HepG2 (cell line): ENCODE results near the gene NEURL1B. TPM values are rescaled to one million over a fixed set of nuclear protein-coding genes. Genes with fewer than 3 reads are reported as not detected.

Source experiments
- ATAC-seq: fragments of 200-7000 bp; cut with Tn5 transposase; 3 replicates; pipeline ENCODE4 v1.9.1; 2020; ENCODE audit warnings: mild to moderate bottlenecking, moderate library complexity
- BruUV-seq: library from RNA; stranded (reverse); fragments of 400-500 nt; replicated peaks from 2 replicates; lab custom pipeline; 2021; lab: Mats Ljungman, UMichigan
- CTCF ChIA-PET: fragments of 300-600 bp; formaldehyde crosslinking; extraction: SDS; loops from one replicate; lab custom pipeline; 2021; ENCODE audit warnings: low total read pairs, inconsistent platforms, low intra/inter-chr PET ratio; lab: Yijun Ruan, JAX
- POLR2A ChIA-PET: fragments of 350-600 bp; sonication (Branson Sonifier 250); formaldehyde crosslinking; loops from one replicate; lab custom pipeline; 2020; ENCODE audit warnings: antibody characterized with exemption, inconsistent platforms; lab: Yijun Ruan, JAX
- DNase-seq: peaks from one replicate; pipeline ENCODE4 v3.0.0-alpha.2; 2015; ENCODE audit warnings: low spot score
- FAIRE-seq: peaks from 3 replicates; lab custom pipeline; 2011; peaks lifted over from hg19 to GRCh38; lab: Jason Lieb, UNC
- H2AFZ ChIP-seq: one replicate; pipeline ENCODE4 v1.6.1; 2011; ENCODE audit warnings: low read length, inconsistent platforms
- H3K27ac ChIP-seq: fragments of 300-600 bp; 3 replicates; pipeline ENCODE4 v1.8.0; 2011; ENCODE audit warnings: mixed run types, mild to moderate bottlenecking, mixed read lengths, low read length, inconsistent platforms; ENCODE audit not compliant: insufficient read depth; ENCODE audit errors: extremely low read length
- H3K27me3 ChIP-seq, 2 experiments: fragments of 200-600 bp in 1 of 2; 2 replicates in 1 of 2; 3 replicates in 1 of 2; pipeline versions ENCODE4 v1.6.0 to v1.8.0; 2011; ENCODE audit warnings: low read length in 2 of 2, mild to moderate bottlenecking in 2 of 2, moderate library complexity in 2 of 2, inconsistent platforms in 1 of 2; ENCODE audit not compliant: insufficient read depth in 2 of 2, control insufficient read depth in 1 of 2
- H3K36me3 ChIP-seq, 2 experiments: fragments of 200-600 bp in 1 of 2; replicated peaks in 1 of 2; 2 replicates in 1 of 2; 3 replicates in 1 of 2; pipeline versions ENCODE4 v1.5.1 to v1.8.0; 2011; ENCODE audit warnings: low read length in 2 of 2, inconsistent platforms in 1 of 2; ENCODE audit not compliant: insufficient read depth in 2 of 2, control insufficient read depth in 1 of 2
- H3K4me1 ChIP-seq: 2 replicates; pipeline ENCODE4 v1.5.1; 2012; ENCODE audit warnings: low read length, inconsistent platforms; ENCODE audit not compliant: insufficient read depth
- H3K4me2 ChIP-seq: 2 replicates; pipeline ENCODE4 v1.6.0; 2011; ENCODE audit warnings: low read depth, low read length, inconsistent platforms
- H3K4me3 ChIP-seq, 3 experiments: fragments of 200-600 bp in 1 of 3; sonication (generic), shearing (Covaris generic) in 1 of 3; replicated peaks in 1 of 3; 2 replicates each; pipeline ENCODE4 v1.5.1; 2011 to 2016; ENCODE audit warnings: low read length in 3 of 3, inconsistent platforms in 2 of 3, low read depth in 2 of 3, mild to moderate bottlenecking in 2 of 3, control low read depth in 1 of 3, mixed read lengths in 1 of 3; ENCODE audit not compliant: insufficient read depth in 1 of 3
- H3K79me2 ChIP-seq: one replicate; pipeline ENCODE4 v1.6.1; 2011; ENCODE audit warnings: low read length, inconsistent platforms; ENCODE audit not compliant: insufficient read depth
- H3K9ac ChIP-seq: 2 replicates; pipeline ENCODE4 v1.6.0; 2011; ENCODE audit warnings: mild to moderate bottlenecking, low read depth, low read length, inconsistent platforms; ENCODE audit not compliant: insufficient read depth
- H3K9me3 ChIP-seq: 2 replicates; pipeline ENCODE4 v1.5.1; 2012; ENCODE audit warnings: mild to moderate bottlenecking, low read length
- H4K20me1 ChIP-seq: 2 replicates; pipeline ENCODE4 v1.6.0; 2011; ENCODE audit warnings: inconsistent platforms, mild to moderate bottlenecking, low read length, moderate library complexity; ENCODE audit not compliant: insufficient read depth
- JARID2 ChIP-seq: sonication (generic); formaldehyde crosslinking; IDR thresholded peaks from 2 replicates; pipeline ENCODE4 v1.8.1; 2023; ENCODE audit warnings: missing genetic modification reagents, inconsistent platforms; ENCODE audit not compliant: insufficient replicate concordance
- JUND ChIP-seq: sonication (generic); formaldehyde crosslinking; IDR thresholded peaks from 2 replicates; pipeline ENCODE4 v1.8.0; 2022; ENCODE audit warnings: mild to moderate bottlenecking, missing genetic modification reagents
- KDM2A ChIP-seq: sonication (generic); formaldehyde crosslinking; IDR thresholded peaks from 2 replicates; pipeline ENCODE4 v1.4.0; 2020; ENCODE audit warnings: low read depth, missing genetic modification reagents, borderline replicate concordance
- MATR3 ChIP-seq: sonication (generic); formaldehyde crosslinking; IDR thresholded peaks from 2 replicates; pipeline ENCODE4 v1.4.0; 2020; ENCODE audit warnings: missing genetic modification reagents
- MED1 ChIP-seq: sonication (generic); formaldehyde crosslinking; IDR thresholded peaks from 2 replicates; pipeline ENCODE4 v1.4.0; 2020; ENCODE audit warnings: missing genetic modification reagents
- MLLT10 ChIP-seq: sonication (generic); formaldehyde crosslinking; IDR thresholded peaks from 2 replicates; pipeline ENCODE4 v1.4.0; 2020; ENCODE audit warnings: missing genetic modification reagents
- SMAD1 ChIP-seq: sonication (generic); formaldehyde crosslinking; IDR thresholded peaks from 2 replicates; pipeline ENCODE4 v1.4.0; 2020; ENCODE audit warnings: missing genetic modification reagents, low read depth, mild to moderate bottlenecking, borderline replicate concordance
- ZFP82 ChIP-seq: sonication (generic); formaldehyde crosslinking; IDR thresholded peaks from 2 replicates; pipeline ENCODE4 v1.5.1; 2020; ENCODE audit warnings: mild to moderate bottlenecking, missing genetic modification reagents, borderline replicate concordance
- ZNF572 ChIP-seq: sonication (generic); formaldehyde crosslinking; IDR thresholded peaks from 2 replicates; pipeline ENCODE4 v1.5.1; 2020; ENCODE audit warnings: mild to moderate bottlenecking, missing genetic modification reagents
- ZNF788 ChIP-seq: sonication (generic); formaldehyde crosslinking; IDR thresholded peaks from 2 replicates; pipeline ENCODE4 v1.5.0; 2020; ENCODE audit warnings: mild to moderate bottlenecking, missing genetic modification reagents, borderline replicate concordance
- WGBS: methylation state at CpG from one replicate; pipeline ENCODE4 v1.1.6; 2017; ENCODE audit warnings: low lambda C conversion rate; 5-methylcytosine and 5-hydroxymethylcytosine counted together
- in situ Hi-C: cut with HindIII; loops from 2 replicates; pipeline ENCODE4 v1.10.0; 2017; ENCODE audit warnings: low pct_unique_long_range_greater_than_20kb; ENCODE audit not compliant: extremely low pct_ligation_motif_present
- intact Hi-C: fragments of 100-400 bp; cut with micrococcal nuclease; formaldehyde crosslinking; loops from one replicate; pipeline ENCODE4 v1.10.0; 2022; ENCODE audit not compliant: unreplicated experiment
- polyA plus RNA-seq, 8 experiments: library from polyadenylated mRNA; depleted of rRNA in 3 of 8; stranded (reverse) in 7 of 8; unstranded in 1 of 8; fragments of >200 nt; fragmentation: Illumina TruSeq in 4 of 8; extraction: Trizol in 4 of 8; gene quantifications; 2 replicates each; pipeline versions ENCODE4 v1.2.1 to v1.2.3, GENCODE V29; 2011 to 2016; ENCODE audit warnings: low read depth in 4 of 8, missing spikeins in 1 of 8, mixed read lengths in 1 of 8; ENCODE audit not compliant: insufficient read depth in 1 of 8
- total RNA-seq, 5 experiments: library from RNA; depleted of rRNA; stranded (reverse); fragments of >200 nt; fragmentation: Illumina TruSeq; extraction: Trizol; gene quantifications; 2 replicates each; pipeline ENCODE4 v1.2.3, GENCODE V29; 2016; ENCODE audit warnings: low read depth in 1 of 5
- TF ChIP-seq, protein P1 (sequence below): fragments of 450-650 bp; IDR thresholded peaks from 2 replicates; pipeline ENCODE4 v1.6.1; 2017; ENCODE audit warnings: mild to moderate bottlenecking
- TF ChIP-seq, protein P2 (sequence below): sonication (generic); formaldehyde crosslinking; IDR thresholded peaks from 2 replicates; pipeline ENCODE4 v1.4.0; 2020; ENCODE audit warnings: missing genetic modification reagents
- TF ChIP-seq, protein P3 (sequence below): sonication (generic); formaldehyde crosslinking; IDR thresholded peaks from 2 replicates; pipeline ENCODE4 v1.4.0; 2020; ENCODE audit warnings: missing genetic modification reagents

NEURL1B gene
- total and polyA plus RNA-seq, 2 of the 13 experiments (the other 11 are each of a cell fraction or from before 2014, with no cell fraction given), result 0.09 to 0.13 TPM

DNA sequence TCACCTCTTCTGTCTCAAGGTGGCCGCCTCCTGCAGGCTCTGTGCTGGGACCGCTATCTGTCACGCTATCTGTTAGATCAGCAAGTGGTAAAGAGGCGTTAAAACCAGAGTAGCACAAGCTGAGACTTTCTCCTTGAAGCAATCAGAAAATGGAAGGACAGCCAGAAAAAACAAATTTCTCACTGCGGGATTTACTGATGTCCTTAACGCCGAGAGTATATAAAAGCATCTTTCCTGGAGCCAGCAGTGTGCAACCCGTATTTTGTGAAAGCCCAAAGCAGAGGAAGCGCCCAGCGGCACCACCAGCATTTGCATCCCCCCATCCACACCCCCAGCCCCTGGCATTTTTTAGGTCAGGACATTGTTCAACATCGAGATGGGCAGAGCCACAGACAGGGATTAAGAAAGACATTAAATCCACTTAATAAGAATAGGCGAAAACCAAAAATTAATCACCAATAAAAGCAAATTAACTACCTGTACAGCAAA lies 81.3 kb downstream of the NEURL1B start:
- no TSS peak for BruUV-seq
- H3K36me3 ChIP-seq, result no peaks in the 10 kb centered on the region
- ATAC-seq (no peak), DNase-seq (no peak), FAIRE-seq (no peak)
- TF ChIP-seq, protein P1, sequence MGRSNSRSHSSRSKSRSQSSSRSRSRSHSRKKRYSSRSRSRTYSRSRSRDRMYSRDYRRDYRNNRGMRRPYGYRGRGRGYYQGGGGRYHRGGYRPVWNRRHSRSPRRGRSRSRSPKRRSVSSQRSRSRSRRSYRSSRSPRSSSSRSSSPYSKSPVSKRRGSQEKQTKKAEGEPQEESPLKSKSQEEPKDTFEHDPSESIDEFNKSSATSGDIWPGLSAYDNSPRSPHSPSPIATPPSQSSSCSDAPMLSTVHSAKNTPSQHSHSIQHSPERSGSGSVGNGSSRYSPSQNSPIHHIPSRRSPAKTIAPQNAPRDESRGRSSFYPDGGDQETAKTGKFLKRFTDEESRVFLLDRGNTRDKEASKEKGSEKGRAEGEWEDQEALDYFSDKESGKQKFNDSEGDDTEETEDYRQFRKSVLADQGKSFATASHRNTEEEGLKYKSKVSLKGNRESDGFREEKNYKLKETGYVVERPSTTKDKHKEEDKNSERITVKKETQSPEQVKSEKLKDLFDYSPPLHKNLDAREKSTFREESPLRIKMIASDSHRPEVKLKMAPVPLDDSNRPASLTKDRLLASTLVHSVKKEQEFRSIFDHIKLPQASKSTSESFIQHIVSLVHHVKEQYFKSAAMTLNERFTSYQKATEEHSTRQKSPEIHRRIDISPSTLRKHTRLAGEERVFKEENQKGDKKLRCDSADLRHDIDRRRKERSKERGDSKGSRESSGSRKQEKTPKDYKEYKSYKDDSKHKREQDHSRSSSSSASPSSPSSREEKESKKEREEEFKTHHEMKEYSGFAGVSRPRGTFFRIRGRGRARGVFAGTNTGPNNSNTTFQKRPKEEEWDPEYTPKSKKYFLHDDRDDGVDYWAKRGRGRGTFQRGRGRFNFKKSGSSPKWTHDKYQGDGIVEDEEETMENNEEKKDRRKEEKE, result no peak
- TF ChIP-seq KDM2A, result no peak
- no peak for TF ChIP-seq MATR3 (CRISPR knock-in tag)
- no peak for TF ChIP-seq ZNF788 (CRISPR knock-in tag)
- TF ChIP-seq ZNF572 (CRISPR knock-in tag), result no peak
- TF ChIP-seq, protein P2, sequence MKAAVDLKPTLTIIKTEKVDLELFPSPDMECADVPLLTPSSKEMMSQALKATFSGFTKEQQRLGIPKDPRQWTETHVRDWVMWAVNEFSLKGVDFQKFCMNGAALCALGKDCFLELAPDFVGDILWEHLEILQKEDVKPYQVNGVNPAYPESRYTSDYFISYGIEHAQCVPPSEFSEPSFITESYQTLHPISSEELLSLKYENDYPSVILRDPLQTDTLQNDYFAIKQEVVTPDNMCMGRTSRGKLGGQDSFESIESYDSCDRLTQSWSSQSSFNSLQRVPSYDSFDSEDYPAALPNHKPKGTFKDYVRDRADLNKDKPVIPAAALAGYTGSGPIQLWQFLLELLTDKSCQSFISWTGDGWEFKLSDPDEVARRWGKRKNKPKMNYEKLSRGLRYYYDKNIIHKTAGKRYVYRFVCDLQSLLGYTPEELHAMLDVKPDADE (CRISPR knock-in tag), result no peak
- no peak for TF ChIP-seq MLLT10 (CRISPR knock-in tag)
- TF ChIP-seq, protein P3, sequence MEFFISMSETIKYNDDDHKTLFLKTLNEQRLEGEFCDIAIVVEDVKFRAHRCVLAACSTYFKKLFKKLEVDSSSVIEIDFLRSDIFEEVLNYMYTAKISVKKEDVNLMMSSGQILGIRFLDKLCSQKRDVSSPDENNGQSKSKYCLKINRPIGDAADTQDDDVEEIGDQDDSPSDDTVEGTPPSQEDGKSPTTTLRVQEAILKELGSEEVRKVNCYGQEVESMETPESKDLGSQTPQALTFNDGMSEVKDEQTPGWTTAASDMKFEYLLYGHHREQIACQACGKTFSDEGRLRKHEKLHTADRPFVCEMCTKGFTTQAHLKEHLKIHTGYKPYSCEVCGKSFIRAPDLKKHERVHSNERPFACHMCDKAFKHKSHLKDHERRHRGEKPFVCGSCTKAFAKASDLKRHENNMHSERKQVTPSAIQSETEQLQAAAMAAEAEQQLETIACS (CRISPR knock-in tag), result no peak
- no peak for TF ChIP-seq ZFP82 (CRISPR knock-in tag)
- no peak for TF ChIP-seq SMAD1
- TF ChIP-seq MED1 (CRISPR knock-in tag), result no peak
- no peak for TF ChIP-seq JUND (CRISPR knock-in tag)
- no peak for TF ChIP-seq JARID2 (CRISPR knock-in tag)
- TF ChIP-seq, all 625 proteins: peak for 0
- no peaks in the 10 kb centered on the region for H4K20me1 ChIP-seq
- in situ Hi-C loops (loop anchor here (25.0 kb wide), 1 partner anchor 415 kb away; the partner anchor contains the start of gene BNIP1), intact Hi-C loops (no loop called here)
- H3K27ac ChIP-seq, result no peak overlapping the region
- POLR2A ChIA-PET, result no interaction called here
- H3K79me2 ChIP-seq, result no peaks in the 10 kb centered on the region
- H2AFZ ChIP-seq, result no peak overlapping the region
- CTCF ChIA-PET, result no interaction called here
- H3K4me1 ChIP-seq, result peaks cover 63% of the 10 kb centered on the region
- WGBS, result 42% methylated on average over 12 of the region's 12 CpGs
- H3K9me3 ChIP-seq, result no peaks in the 10 kb centered on the region
- H3K4me3 ChIP-seq, result no peak overlapping the region
- H3K27me3 ChIP-seq, result peaks cover 4 to 26% of the 10 kb centered on the region in 2 experiments; a peak in 4 of 5 replicates
- no peak overlapping the region for H3K9ac ChIP-seq
- no peak overlapping the region for H3K4me2 ChIP-seq
